ENCODE results near the gene DOCK3.

- TF ChIP-seq, protein P1, sequence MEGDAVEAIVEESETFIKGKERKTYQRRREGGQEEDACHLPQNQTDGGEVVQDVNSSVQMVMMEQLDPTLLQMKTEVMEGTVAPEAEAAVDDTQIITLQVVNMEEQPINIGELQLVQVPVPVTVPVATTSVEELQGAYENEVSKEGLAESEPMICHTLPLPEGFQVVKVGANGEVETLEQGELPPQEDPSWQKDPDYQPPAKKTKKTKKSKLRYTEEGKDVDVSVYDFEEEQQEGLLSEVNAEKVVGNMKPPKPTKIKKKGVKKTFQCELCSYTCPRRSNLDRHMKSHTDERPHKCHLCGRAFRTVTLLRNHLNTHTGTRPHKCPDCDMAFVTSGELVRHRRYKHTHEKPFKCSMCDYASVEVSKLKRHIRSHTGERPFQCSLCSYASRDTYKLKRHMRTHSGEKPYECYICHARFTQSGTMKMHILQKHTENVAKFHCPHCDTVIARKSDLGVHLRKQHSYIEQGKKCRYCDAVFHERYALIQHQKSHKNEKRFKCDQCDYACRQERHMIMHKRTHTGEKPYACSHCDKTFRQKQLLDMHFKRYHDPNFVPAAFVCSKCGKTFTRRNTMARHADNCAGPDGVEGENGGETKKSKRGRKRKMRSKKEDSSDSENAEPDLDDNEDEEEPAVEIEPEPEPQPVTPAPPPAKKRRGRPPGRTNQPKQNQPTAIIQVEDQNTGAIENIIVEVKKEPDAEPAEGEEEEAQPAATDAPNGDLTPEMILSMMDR (conservative IDR thresholded peaks at IDR 0.05; ENCODE audit: low read depth, low read length) = no peak
- TF ChIP-seq POLR2A (IDR thresholded peaks at IDR 0.05; ENCODE audit: low read depth, low read length) (no peak), FOS (IDR thresholded peaks at IDR 0.05; ENCODE audit: low read depth, low read length) (no peak), BHLHE40 (IDR thresholded peaks at IDR 0.05; ENCODE audit: low read depth, low read length) (no peak), CEBPB (IDR thresholded peaks at IDR 0.05; ENCODE audit: low read depth, low read length) (no peak), MXI1 (IDR thresholded peaks at IDR 0.05; ENCODE audit: borderline replicate concordance, low read depth, low read length) (no peak), RAD21 (IDR thresholded peaks at IDR 0.05; ENCODE audit: low read length) (no peak), SMC3 (IDR thresholded peaks at IDR 0.05; ENCODE audit: low read depth, low read length) (no peak)
- TF ChIP-seq, protein P2, sequence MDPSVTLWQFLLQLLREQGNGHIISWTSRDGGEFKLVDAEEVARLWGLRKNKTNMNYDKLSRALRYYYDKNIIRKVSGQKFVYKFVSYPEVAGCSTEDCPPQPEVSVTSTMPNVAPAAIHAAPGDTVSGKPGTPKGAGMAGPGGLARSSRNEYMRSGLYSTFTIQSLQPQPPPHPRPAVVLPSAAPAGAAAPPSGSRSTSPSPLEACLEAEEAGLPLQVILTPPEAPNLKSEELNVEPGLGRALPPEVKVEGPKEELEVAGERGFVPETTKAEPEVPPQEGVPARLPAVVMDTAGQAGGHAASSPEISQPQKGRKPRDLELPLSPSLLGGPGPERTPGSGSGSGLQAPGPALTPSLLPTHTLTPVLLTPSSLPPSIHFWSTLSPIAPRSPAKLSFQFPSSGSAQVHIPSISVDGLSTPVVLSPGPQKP (IDR thresholded peaks at IDR 0.05; ENCODE audit: borderline replicate concordance, low read depth, low read length) = no peak
- TF ChIP-seq, protein P3, sequence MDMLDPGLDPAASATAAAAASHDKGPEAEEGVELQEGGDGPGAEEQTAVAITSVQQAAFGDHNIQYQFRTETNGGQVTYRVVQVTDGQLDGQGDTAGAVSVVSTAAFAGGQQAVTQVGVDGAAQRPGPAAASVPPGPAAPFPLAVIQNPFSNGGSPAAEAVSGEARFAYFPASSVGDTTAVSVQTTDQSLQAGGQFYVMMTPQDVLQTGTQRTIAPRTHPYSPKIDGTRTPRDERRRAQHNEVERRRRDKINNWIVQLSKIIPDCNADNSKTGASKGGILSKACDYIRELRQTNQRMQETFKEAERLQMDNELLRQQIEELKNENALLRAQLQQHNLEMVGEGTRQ (IDR thresholded peaks at IDR 0.05; ENCODE audit: low read depth, low read length) = no peak
These were observed 249.2 kb downstream of the DOCK3 start for GRCh38 chr3:50923955-50924354.

All from IMR-90 (cell line).